Measurements from ENCODE around the gene PLEKHS1.
"Not testable (repeated sequence)": the region's sequence is repeated elsewhere in the genome, so short reads cannot be mapped to it uniquely, and the experiment has no call there.

Gene PLEKHS1

DNA sequence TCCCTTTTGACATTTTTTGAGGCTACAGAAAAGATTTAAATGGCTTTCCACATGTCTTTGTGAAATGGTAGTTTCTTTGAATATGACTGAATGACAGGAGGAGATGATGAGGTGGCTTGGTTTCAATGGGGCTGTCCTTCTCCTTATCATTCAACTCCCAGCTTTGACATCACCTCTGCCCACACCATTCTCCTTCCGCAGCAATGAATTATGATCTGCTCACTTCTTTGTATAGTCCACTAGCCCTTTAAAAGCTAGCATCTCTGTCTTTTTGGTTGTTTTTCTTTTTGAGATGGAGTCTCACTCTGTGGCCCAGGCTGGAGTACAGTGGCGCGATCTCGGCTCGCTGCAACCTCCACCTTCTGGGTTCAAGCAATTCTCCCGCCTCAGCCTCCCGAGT, 70.7 kb downstream of the PLEKHS1 start:
- no peak overlapping the region for H3K27ac ChIP-seq
- TF ChIP-seq, protein P1, sequence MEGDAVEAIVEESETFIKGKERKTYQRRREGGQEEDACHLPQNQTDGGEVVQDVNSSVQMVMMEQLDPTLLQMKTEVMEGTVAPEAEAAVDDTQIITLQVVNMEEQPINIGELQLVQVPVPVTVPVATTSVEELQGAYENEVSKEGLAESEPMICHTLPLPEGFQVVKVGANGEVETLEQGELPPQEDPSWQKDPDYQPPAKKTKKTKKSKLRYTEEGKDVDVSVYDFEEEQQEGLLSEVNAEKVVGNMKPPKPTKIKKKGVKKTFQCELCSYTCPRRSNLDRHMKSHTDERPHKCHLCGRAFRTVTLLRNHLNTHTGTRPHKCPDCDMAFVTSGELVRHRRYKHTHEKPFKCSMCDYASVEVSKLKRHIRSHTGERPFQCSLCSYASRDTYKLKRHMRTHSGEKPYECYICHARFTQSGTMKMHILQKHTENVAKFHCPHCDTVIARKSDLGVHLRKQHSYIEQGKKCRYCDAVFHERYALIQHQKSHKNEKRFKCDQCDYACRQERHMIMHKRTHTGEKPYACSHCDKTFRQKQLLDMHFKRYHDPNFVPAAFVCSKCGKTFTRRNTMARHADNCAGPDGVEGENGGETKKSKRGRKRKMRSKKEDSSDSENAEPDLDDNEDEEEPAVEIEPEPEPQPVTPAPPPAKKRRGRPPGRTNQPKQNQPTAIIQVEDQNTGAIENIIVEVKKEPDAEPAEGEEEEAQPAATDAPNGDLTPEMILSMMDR (conservative IDR thresholded peaks at IDR 0.05): no peak

GRCh38 chr10:113823389-113823788, 71.9 kb downstream of the PLEKHS1 start:
- H3K27ac ChIP-seq: no peak overlapping the region
- TF ChIP-seq, protein P1 (conservative IDR thresholded peaks at IDR 0.05): no peak

DNA sequence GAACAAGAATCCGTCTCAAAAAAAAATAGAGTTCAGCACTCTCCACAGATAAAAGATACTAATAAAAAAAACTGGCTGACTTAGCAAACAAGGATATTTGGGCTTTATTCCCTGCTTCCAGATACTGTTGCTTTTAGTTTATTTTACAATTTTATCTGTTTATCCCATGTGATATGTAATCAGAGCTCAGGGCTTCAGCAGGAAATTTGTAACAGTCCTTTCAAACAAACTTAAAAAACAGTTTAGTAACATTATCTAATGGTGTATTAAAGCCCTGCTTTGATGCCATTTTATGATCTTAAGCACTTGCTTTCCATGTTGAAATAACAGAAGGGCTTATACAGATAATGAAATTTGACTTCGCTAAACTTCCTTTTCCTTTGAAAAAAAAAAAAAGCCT, 74.3 kb downstream of the PLEKHS1 start:
- peak overlapping the region; percentile 36; the same call in 1 of the 2 replicates for H3K27ac ChIP-seq
- TF ChIP-seq, protein P1 (conservative IDR thresholded peaks at IDR 0.05): no peak

GRCh38 chr10:113828567-113828966, 77.1 kb downstream of the PLEKHS1 start:
- not testable (repeated sequence) for H3K27ac ChIP-seq

All from VCaP (cell line).